GM12864 (cell line): ENCODE results near the gene BAX.

Experiments used
- DNase-seq: peaks from one replicate; pipeline ENCODE4 v3.0.0-alpha.2; 2011; ENCODE audit warnings: low read depth
- H3K4me3 ChIP-seq: 2 replicates; pipeline ENCODE4 v1.5.1; 2011; ENCODE audit warnings: mild to moderate bottlenecking, low read depth, low read length, control low read depth
- TF ChIP-seq, protein P1 (sequence below): IDR thresholded peaks from 2 replicates; pipeline ENCODE4 v1.5.1; 2011; ENCODE audit warnings: low read depth, mild to moderate bottlenecking, moderate library complexity, low read length, control low read depth, inconsistent platforms; ENCODE audit errors: missing control alignments

The BAX gene

DNA sequence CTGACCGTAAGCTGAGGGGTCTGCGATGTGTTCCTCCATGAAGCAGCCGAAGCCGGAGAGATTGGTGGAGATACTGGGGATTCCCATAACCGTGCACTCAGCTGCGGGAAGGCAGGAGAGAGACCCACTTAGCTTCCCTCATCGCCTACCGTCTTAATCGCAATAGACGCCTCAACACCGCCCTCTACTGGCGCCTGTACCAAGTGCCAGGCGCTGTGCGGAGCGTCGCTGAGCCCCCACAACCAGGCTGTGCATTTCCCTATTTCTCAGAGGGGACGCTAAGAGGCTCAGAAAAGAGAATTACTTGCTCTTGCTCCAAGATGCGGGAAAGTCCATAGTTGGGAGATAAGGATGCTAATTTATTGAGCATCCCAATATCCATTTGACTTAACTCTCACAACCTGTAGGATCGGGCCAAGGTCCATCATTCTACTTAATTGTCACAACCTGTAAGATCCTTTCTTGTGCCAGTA, 16.3 kb downstream of the BAX start:
- no peak for DNase-seq
- H3K4me3 ChIP-seq: no peak overlapping the region
- TF ChIP-seq, protein P1, sequence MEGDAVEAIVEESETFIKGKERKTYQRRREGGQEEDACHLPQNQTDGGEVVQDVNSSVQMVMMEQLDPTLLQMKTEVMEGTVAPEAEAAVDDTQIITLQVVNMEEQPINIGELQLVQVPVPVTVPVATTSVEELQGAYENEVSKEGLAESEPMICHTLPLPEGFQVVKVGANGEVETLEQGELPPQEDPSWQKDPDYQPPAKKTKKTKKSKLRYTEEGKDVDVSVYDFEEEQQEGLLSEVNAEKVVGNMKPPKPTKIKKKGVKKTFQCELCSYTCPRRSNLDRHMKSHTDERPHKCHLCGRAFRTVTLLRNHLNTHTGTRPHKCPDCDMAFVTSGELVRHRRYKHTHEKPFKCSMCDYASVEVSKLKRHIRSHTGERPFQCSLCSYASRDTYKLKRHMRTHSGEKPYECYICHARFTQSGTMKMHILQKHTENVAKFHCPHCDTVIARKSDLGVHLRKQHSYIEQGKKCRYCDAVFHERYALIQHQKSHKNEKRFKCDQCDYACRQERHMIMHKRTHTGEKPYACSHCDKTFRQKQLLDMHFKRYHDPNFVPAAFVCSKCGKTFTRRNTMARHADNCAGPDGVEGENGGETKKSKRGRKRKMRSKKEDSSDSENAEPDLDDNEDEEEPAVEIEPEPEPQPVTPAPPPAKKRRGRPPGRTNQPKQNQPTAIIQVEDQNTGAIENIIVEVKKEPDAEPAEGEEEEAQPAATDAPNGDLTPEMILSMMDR: peak; percentile 96

DNA sequence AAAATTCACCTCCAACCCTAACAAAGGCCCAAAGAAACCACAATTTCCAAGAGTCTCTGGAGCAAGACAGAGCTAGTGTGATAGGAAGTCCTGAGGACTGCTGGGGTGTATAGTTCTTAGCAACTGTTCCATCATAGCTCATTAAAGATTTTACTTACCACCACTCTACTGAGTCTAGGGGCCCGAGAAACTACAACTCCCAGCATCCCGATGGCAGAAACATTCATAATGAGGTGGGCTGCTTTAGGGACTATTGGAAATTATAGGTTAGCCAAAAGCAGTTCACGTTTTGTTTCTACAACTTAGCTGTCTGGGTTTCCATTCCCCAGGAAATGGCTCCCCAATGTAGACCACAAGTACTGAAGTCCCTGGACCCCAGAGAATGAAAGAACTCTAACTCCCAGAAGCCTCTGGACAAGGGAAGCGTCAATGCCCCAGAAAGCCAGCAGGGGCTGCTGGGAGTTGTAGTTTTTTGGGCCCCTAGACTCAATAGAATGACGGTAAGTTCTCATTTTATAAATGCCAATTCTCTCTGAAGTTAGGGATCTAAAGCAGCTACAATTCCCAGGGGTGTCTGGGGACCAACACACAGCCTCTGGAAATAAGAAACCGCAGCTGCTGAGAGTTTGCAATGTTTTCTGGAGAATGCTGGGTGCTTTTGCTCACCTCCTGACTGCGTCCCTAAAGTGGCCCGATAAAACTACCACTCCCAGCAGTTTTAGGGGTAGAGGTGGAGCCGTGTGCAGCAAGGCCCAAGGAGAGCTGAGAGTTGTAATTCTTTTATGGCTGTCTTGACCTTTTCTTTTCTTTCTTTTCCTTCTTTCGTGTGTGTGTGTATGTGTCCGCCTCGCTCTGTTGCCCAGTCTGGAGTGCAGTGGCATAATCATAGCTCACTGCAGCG, 21.5 kb downstream of the BAX start:
- H3K4me3 ChIP-seq: no peak overlapping the region
- TF ChIP-seq, protein P1: no peak
- no peak for DNase-seq

DNA sequence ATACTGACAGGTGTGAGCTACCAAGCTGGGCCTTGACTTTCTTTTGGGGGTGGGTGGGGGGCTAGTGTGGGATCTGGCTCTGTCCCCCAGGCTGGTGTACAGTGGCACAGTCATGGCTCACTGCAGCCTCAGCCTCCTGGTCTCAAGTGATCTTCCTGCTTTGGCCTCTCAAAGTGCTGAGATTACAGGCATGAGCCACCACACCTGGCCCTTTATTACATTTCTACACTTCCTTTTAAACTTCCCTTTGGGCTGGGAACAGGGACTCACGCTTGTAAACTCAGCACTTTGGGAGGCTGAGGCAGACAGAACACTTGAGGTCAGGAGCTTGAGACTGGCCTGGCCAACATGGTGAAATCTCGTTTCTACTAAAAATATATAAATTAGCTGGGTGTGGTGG, 22.4 kb downstream of the BAX start:
- TF ChIP-seq, protein P1: no peak
- H3K4me3 ChIP-seq: no peak overlapping the region

DNA sequence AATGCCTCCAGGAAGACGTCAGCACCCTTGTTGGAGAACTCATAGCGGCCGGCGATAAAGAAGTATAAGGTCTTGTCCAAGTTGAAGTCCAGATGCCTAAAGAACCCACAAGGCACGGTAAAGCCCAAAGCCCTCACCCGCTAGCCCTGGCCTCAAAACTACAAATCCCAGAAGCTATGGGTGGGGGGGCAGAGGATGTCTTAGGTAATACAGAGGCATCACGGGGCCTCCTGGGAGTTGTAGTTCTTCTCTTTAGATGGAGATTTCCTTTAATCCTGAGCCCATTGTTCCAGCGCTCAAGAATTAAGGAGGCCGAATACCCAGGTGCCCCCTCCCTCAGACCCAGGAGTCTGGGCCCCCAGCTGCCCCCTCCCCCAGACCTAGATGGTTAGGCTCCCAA, 27.6 kb downstream of the BAX start:
- no peak for DNase-seq
- H3K4me3 ChIP-seq: no peak overlapping the region
- TF ChIP-seq, protein P1: no peak

More for the DNA sequence above, 22.4 kb downstream of the BAX start:
- no peak for DNase-seq

DNA sequence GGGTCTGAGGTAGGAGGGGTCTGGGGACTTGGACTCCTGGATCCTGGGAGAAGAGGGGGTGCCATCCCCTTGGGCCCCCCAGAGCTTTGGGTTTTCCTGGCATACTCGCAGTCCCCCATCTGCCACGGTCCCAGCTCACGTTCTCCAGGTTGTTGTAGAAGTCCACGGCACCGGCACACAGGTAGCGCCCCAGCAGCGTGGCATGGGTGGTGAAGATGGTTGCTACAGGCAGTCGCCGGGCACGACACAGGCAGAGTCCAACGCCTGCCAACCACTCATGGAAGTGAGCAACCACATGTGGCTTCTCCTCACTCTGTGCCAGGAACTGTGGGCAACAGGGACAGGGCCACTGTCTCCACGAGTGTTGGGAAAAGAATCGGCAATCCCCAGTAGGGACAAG, 31.0 kb downstream of the BAX start:
- H3K4me3 ChIP-seq: no peak overlapping the region
- DNase-seq: no peak
- TF ChIP-seq, protein P1: no peak

DNA sequence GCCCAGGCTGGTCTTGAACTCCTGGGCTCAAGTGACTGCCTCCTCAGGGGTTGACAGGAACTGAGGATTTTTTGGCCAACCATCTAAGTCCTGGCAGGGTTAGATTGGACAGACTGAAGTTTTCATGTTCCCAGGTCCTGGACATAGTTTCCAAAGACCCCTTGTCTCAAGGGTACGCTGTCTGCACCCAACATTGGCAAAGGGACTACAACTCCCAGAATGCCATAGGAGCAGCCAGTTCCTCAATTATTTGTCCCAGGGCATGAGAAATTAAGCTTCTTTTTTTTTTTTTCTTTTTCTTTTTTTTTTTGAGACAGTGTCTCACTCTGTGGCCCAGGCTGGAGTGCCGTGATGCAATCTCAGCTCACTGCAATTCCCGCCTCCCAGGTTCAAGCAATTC, 31.5 kb downstream of the BAX start:
- no peak for DNase-seq
- TF ChIP-seq, protein P1: no peak
- H3K4me3 ChIP-seq: no peak overlapping the region
